ENCODE results near the gene KRTAP10-12.

KRTAP10-12 gene

GRCh38 chr21:44712203-44713028, 15.4 kb downstream of the KRTAP10-12 start:
- DNase-seq = no peak

DNA sequence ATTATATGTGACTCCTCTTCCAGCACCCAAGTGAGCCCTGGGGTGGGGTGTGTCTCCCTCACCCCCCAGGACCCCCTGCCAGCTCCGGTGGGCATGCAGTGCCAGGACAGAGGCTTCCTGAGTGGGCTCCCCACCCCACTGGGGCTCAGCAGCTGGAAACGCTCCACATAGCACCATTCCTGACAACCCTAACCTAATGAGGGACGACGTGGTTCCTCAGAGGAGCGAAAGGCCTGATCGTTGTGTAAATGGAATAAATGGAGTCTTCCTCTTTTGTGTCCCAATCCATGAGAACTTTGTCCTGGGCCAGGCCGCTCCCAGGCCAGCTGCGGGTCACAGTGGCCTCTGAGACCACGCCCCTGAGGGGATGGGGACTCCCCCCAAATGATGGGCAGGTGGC, 16.2 kb downstream of the KRTAP10-12 start:
- no peak for DNase-seq

DNA sequence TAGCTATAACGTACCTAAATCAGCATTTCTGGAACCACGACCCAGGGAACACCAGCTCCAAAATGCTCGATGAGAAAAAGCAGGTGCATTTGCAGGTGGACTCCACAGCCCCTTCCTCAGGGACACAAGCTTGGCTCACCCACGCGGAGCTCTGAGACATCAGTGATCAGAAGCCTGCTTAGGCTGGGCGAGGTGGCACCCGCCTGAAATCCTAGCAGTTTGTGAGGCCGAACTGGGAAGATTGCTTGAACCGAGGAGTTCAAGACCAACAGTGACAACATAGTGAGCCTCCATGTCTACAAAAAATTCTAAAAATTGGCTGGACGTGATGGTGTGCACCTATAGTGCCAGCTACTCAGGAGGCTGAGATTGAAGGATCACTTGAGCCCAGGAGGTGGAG, 16.9 kb downstream of the KRTAP10-12 start:
- no peak for DNase-seq

DNA sequence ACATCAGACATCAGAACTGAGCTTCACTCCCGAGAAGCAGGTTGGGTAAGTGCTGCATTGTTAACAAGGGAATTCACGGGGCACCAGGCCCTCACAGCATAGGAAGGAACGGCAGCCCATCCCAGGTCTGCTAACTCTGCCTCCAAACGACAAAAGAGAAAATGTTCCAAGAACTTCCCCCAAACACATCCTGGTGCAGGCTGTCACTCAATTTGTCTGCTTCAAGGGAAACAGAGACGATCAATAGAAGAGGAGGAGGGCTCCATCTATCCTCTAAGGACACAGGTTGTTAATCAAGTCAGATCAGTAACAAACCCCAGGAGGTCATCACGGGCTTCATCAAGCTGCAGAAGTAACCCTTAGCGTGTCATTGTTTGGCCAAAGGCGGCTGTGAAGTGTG, 17.9 kb downstream of the KRTAP10-12 start:
- no peak for DNase-seq

GRCh38 chr21:44716984-44717383, 20.0 kb downstream of the KRTAP10-12 start:
- DNase-seq = no peak

DNA sequence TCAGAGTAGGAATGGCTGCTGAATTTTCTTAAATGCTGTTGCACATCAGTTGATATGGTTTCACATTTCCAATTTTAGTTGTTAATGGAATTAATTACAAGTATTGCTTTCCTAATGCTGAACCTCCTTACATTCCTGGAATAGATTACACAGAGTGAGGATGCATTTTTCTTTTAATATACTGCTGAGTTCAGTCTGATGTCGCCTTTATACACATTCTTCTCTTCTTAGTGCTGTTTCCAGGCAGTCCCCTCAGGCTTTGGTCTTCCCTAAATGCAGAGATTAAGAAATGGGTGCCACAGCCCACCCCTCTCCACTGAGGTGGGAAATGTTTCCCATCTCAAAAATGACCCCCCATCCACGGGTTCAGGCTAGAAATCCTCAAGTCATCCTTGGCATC, 21.1 kb downstream of the KRTAP10-12 start:
- DNase-seq = no peak

- DNase-seq = no peak
These were observed 21.6 kb downstream of the KRTAP10-12 start for GRCh38 chr21:44718571-44718970.

DNA sequence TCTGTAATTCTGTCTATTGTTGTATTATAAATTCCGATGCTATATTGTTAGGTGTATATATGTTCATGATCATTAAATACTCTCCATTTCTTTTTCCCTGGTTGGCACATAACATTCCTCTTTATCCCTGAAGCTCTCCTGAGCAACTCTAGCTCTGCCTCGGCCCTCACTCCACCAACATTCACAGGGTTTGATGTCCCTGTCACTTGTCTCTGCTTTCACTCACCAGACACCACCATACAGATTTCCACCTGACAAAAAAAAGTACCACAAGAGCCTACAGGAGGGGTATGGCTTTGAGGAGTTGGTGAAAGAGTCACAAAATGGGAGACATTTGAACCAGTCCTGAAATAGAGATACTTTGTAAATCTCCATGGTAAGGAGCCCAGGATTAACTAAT, 23.2 kb downstream of the KRTAP10-12 start:
- no peak for DNase-seq

- no peak for DNase-seq
These were observed 25.8 kb downstream of the KRTAP10-12 start for GRCh38 chr21:44722731-44723130.

DNA sequence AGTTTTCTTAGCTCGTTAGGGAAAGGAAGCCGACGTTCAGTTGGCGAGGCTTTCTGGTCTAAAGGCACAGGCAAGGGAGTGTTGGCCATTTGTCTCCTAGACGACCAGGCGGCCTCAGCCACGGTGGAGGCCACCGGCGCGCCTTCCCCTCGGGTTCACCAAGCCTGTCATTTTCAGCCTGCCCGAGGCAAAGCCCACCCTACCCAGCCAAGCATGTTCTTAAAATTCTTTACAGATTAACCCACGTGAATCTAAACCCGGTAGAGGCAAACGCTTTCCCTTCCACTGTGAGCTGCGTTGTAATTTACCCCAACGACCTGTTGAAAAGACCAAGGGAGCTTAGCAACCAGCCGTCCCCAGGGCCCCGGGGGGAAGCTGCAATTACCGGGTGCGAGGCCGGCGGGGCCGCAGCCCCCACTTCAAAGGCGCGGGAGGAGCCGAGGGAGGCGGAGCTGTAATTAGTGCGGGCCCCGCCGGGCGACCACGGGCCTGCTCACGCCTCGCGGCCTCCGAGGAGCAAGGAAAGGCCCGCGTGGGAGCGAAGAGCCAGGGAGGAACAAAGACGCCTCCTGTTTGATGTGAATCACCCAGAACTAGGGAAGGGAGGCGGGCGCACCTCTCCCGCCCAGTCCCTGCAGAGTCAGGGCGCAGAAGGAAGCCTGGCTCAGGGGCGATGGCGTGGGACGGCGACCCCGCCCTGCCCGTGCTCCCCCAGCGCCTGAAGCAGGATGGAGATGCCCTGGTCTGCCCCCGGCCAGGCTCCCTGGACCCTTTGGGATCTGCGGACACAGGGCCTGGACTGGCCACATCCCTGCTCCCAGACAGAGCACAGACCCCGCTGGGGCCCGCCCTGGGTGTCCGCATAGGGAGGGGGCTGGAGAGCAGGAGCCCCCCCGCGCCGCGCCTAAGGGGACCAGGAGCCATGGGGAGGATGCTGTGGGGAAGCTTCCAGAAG, 26.5 kb downstream of the KRTAP10-12 start:
- DNase-seq = no peak

DNA sequence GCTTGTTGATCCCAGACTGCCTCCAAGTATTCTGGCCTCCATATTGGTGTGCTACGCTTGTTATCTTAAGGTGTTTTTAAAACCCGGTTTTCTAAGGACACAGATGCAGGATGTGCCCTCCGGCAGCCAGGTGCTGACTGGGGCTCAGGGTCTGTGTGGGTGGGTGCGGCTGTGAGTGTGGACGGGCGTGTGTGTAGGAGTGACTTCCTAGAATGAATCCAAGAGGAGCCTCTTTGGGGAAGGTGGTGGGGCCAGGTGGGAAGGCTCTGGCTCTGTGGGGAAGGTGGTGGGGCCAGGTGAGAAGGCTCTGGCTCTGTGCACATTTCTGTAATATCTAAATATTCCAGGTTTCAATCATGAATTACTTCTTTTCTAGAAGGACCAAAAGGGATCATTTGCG, 27.2 kb downstream of the KRTAP10-12 start:
- no peak for DNase-seq

GRCh38 chr21:44724926-44725325, 28.0 kb downstream of the KRTAP10-12 start:
- DNase-seq = no peak

DNA sequence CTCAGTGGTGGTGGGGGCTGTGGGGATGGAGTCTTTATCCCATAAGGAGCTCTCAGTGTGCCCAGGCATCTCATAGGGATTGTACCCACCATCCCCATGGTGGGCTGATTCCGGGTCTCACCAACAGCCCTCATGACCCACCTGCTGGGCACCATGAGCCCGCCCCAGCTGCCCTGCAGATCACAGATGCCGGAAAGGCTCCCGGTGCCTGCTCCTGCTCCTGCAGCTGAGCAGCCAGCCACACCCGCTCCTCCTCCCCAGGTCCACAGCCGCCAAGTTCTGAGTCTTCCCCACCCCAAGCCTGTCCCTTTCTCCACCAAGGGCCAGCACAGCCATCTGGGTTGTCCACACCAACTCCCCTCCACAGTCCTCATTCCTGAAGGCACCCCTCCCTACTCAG, 29.9 kb downstream of the KRTAP10-12 start:
- no peak for DNase-seq

- DNase-seq = no peak
These were observed 30.3 kb downstream of the KRTAP10-12 start for GRCh38 chr21:44727321-44727720.

DNA sequence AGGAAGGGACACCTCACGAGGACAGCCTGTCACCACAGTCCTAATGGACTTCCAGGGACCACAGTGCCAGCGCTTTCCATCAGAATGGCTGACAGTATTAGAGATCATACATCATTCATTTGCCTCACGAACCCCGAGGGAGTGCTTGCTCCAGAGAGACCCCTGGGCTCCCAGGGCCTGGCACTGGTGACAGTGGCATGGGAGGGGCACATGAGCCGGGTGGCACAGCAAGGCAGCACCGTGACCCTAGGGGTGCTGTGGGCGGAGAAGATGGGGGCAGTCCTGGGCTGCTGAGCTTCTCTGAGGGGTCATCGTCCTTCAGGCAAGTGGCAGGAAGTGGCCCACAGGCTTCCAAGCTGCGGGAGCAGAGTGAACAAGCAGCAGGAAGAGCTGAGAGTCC, 30.8 kb downstream of the KRTAP10-12 start:
- no peak for DNase-seq

- DNase-seq = no peak
These were observed 31.7 kb downstream of the KRTAP10-12 start for GRCh38 chr21:44728716-44729115.

GRCh38 chr21:44729336-44730027, 32.5 kb downstream of the KRTAP10-12 start:
- no peak for DNase-seq

- DNase-seq = no peak
These were observed 33.0 kb downstream of the KRTAP10-12 start for GRCh38 chr21:44730028-44730395.

DNA sequence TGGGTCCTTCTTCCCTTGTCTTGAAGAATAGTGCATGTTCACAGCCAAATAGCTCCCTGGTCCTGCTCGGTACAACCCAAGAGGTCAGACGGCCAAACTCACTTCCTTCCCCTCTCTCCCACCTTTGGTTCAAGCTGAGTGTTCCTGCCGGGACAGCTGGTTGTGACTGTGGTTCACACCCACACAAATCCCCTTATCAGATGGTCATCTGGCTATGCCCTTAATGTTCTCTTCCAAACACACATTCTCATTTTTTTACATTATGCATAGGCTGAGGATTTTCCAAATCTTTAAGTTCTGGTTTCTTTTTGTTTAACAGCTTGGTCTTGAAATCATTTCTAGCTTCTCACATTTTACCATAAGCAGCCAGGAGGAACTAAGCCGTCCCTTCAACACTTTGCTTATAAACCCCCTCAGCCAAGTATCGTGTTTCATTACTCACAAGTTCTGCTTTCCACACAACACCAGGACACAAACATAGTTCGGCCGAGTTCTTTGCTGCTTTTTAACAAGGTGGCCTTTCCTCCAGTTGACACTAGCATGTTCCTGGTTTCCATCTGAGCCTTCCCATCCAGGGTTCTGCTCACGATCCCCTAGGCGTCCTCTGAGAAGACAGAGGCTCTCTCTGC, 34.1 kb downstream of the KRTAP10-12 start:
- DNase-seq = no peak

GRCh38 chr21:44732263-44732662, 35.3 kb downstream of the KRTAP10-12 start:
- DNase-seq = no peak

DNA sequence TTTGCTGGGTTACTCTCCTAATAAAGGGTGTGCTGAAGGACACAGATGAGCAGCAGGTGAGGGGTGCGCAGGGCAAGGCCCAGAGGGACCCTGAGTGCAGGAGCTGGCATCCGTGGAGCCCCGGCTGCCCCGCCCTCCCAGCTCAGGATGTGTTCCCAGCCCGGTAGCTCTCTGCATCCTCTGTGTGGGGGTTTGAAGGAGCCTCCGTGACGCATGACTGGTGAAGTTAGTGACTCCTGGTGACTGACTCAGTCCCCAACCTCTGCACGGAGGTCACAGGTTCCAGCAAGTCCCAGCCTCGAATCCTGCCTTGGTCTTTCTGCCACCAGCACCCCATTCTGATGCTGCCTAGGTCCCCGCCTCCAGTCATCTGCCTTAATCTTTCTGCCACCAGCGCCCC, 36.0 kb downstream of the KRTAP10-12 start:
- no peak for DNase-seq

GRCh38 chr21:44734026-44734745, 37.2 kb downstream of the KRTAP10-12 start:
- no peak for DNase-seq

All from T-helper 1 cell (primary cell).